Measurements from ENCODE around the gene OMP.
"Not testable (repeated sequence)": the region's sequence is repeated elsewhere in the genome, so short reads cannot be mapped to it uniquely, and the experiment has no call there.

Gene OMP

DNA sequence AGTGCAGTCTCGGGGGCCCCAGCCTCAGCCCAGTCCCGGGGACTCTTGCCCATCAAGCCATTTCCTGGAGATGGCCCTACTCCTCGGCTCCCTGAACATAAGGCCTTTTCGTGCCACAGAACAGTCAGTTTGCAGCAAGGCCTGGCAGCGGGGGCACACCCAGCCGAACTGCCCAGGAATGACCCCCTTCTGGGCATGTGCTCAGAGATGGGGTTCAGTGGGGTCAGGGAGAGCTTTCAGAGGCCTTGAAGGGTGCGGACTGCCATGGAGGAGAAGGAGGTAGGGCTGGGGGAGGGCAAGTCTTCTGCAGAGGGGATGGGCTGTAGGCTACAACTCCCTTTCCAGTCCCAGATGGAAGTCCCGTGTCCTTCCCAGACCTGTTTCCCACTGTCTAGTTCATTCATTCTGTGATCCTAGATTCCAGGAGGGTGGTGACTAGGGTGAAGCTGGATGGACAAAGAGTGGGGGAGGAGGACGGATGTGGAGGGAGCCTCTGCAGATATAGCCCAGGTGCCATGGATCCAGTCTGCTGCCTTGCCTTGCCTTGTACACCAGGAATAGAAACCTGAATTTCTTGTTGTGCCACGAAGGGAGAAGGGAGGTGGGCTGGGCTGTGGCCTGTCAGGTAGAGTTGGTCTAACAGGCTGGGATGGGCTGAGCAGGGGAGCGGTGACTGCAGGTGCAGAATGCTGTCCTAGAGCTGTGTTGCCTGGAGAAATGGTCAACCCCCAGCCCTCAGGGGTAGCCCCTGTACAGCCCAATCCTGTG lies 14.2 kb upstream of the OMP start:
- DNase-seq: no peak

DNA sequence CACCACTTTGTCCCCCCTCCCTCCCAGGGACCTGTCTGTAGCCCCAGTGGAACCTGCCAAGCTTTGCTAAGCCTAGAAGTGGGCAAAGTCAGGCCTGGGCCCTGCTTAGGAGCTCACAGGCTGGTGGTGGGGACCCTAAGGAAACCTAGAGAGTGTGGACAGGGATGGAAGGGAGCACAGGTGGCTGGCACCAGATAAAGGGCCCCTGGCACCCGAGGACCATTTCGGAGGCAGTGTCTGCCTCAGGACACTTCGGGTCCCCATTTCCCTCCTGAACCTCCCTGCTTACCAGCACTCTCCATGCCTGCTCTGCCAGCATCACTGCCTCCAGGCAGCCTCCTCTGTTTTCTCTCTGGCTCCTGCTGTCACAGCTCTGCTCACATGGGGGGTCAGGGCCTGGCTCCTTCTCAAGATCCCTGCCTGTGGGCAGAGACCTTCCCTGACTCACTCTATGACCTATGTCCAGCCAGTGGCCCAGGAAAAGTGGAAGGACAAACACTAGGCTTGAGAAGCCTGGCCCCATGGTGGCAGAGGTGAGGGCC lies 13.6 kb upstream of the OMP start:
- no peak for DNase-seq

GRCh38 chr11:77090046-77090372 lies 12.6 kb upstream of the OMP start:
- DNase-seq: no peak

GRCh38 chr11:77090373-77091111 lies 12.1 kb upstream of the OMP start:
- DNase-seq: no peak

DNA sequence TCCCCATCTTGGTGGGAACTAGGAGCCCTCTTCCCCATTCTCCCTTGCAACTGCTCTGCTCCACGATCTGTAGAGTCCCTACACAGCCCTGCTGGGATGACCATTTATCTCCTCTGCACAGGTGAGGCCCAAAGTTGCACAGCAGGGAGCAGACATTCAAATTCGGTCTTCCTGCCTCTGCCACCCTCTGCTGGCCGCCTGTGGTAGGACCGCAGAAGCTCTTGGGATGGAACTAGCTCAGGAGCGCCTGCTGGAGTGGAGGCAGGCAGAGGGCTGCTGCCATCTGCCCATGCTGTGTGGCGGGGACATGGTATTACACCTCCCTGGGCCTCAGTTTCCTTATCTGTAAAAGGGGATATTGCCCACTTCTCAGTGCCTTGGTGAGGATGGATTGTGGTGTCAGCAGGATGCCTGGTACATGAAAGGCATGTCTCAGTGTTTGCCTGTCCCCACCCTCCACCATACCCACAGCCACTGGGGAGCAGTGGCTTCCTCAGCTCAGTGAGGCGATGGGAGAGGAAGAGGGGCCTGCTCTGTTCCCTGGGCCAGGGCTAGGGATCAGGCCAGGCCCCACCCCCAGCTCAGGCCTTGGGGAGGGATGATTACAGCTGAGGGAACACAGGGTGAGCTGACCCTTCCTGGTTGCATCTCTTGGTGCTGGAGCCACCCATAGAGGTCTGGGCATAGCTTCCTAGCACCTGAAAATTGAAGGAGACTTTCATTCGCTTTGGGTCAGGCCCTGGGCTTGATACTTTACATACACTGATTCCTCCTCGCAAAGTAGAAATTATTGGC lies 11.3 kb upstream of the OMP start:
- peak; percentile 71 for DNase-seq

- DNase-seq: no peak
Measured at GRCh38 chr11:77092382-77092781, 10.3 kb upstream of the OMP start.

- DNase-seq: no peak
Measured at GRCh38 chr11:77093056-77093891, 9.4 kb upstream of the OMP start.

- no peak for DNase-seq
Measured at GRCh38 chr11:77093987-77094840, 8.4 kb upstream of the OMP start.

DNA sequence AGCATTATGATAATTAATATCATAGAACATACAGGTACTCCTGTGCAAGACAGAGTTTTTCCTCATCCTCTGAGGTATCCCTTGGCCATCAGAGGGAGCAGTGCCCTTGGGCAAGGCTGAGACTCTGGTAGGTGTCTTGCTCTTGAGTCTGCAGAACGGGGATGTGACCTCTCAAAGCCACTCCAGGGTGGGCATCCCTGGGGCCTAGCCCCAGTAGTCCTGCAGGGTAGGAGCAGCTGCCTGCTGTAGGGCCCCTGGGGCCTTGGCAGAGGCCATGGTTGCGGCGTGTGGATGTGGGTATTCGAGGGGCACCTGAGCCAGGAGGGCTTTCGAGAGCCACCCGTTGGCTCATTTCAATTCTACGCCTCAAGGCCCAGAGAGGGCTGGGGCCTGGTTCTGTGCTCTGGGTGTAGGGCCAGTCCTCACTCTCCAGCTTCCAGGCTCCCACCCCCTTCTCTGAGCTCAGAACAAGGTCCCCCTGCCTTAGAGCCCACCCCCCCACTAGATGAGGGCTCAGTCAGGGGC lies 7.7 kb upstream of the OMP start:
- DNase-seq: no peak

DNA sequence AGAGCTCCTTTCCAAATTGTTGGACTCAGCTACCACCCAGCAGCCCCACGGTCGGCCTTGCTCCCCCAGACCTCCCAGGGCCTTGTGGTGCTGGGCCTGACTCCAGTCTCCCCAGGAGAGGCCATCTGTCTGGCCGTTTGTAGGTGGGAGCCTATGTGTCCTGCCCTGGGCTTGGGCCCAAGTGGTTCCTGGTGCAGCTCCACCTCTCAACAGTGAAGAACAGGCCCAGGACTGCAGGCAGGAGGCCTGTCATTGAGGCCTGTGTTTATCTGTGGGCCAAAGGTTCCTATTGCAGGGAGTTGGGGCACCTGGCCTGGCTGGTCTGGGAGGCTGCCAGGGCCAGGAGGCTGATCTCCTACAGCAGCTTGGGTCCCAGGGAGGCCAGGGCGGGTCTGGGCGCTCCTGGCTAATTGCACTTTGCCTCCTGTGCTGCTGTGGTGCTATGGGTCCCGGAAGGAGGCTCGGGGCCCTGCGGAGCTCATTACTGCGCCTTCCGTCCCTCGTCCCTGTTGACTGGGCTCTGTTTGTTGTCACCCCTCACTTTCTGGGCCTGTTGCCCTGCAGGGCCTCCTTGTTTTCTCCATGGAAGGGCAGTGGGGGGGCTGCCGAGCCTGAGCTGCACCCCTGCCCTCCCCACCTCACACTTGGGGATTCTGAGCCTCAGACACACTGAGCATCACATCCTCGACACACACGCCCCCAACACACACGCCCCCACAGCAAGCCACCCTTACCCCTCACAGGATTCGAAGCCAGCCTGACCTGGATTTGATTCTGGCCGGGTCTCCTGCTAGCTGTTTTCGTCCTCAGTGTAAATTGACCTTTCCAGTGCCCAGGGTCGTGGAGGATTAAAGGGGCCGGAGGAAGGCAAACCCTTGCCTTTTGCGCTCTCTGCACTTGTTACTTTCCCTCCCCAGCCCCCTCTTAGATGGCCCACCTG lies 6.8 kb upstream of the OMP start:
- DNase-seq: no peak

GRCh38 chr11:77096591-77097019 lies 6.0 kb upstream of the OMP start:
- no peak for DNase-seq

GRCh38 chr11:77097180-77097579 lies 5.5 kb upstream of the OMP start:
- DNase-seq: not testable (repeated sequence)

- DNase-seq: no peak
Measured at GRCh38 chr11:77100166-77101042, 2.2 kb upstream of the OMP start.

DNA sequence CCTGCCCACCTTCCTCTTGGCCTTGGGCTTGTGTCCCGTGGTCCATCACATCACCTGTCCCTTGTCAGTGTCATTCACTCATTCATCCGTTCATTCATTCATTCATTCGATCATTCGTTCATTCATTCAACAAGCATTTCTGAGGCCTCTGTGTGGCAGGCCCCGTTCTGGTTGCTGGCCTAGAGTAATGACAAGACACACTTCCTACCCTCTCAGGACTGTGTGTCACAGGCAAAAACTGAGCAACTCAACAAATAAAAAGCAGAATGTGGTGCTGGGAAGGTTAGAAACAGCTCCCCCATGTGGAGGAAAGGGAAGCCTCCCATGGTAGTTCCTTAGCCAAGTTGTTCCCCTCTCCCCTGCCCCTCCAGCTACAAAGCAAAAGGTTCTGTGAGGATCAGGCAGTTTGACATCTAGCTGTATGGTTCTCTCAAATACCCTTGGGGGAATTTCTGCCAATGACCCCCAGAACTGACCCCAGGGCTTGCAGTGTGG lies 1.6 kb upstream of the OMP start:
- no peak for DNase-seq

- DNase-seq: no peak
Measured at GRCh38 chr11:77103319-77103718, 679 bp downstream of the OMP start.

GRCh38 chr11:77104727-77105126 lies 2.1 kb downstream of the OMP start:
- DNase-seq: no peak

- no peak for DNase-seq
Measured at GRCh38 chr11:77106321-77106720, 3.7 kb downstream of the OMP start.

GRCh38 chr11:77106759-77107158 lies 4.1 kb downstream of the OMP start:
- DNase-seq: no peak

GRCh38 chr11:77107950-77108349 lies 5.3 kb downstream of the OMP start:
- DNase-seq: no peak

Data from SHP77 treated with DMSO at 0.1 percent for 48 hours (cell line).